Measurements from ENCODE around the gene CRTAP. TPM values are rescaled to one million over a fixed set of nuclear protein-coding genes. Genes with fewer than 3 reads are reported as not detected.

Gene CRTAP
- total RNA-seq, 1 experiment from 2014 or later: 99.3 TPM

DNA sequence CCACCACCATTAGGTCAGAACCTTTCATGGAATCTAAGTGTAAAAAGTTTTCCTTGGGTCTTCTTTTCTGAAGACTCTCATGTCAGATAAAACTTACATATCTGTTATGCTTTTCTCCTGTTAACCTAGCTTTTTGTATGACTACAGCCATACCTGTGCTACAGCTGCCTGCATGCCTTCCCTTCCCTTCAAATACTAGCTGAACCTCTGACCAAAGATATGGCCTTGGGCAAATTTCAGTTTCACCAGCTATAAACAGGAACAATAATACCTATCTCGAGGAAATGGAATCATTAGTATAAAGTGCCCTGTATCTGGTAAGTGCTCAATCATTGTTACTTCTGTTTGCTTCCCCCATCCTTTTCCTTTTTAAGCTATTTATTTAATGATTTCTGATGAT, 41.9 kb upstream of the CRTAP start:
- Histone ChIP-seq H3K27me3 (ENCODE audit: control insufficient read depth, insufficient read depth, low read length) (no peaks in the 10 kb centered on the region), H3K27ac (ENCODE audit: low read length) (no peak overlapping the region), H3K4me1 (ENCODE audit: control insufficient read depth, insufficient read depth, low read length) (no peaks in the 10 kb centered on the region), H3K9me3 (ENCODE audit: control insufficient read depth, insufficient read depth, low read depth, low read length) (no peaks in the 10 kb centered on the region), H3K4me3 (ENCODE audit: low read depth in 2 of 2, low read length in 2 of 2) (no peak overlapping the region), H3K36me3 (ENCODE audit: control insufficient read depth, insufficient read depth, low read length) (no peaks in the 10 kb centered on the region)
- no peak for DNase-seq (ENCODE audit: low read depth, low spot score)
- no peak for ATAC-seq
- POLR2A ChIA-PET: no interaction called here
- CTCF ChIA-PET: no interaction called here
- intact Hi-C loops (cut with micrococcal nuclease; ENCODE audit: unreplicated experiment) (loop anchor here (5.0 kb wide), 1 partner anchor 125 kb away; no protein-coding TSS in a partner anchor), in situ Hi-C loops (cut with HindIII; ENCODE audit: low pct_unique_long_range_greater_than_20kb, low sequenced_read_pairs) (no loop called here)
- TF ChIP-seq SIN3A (IDR thresholded peaks at IDR 0.05; ENCODE audit: borderline replicate concordance, insufficient read depth, low read depth, low read length) (no peak), TCF7L2 (IDR thresholded peaks at IDR 0.05; ENCODE audit: low read depth, low read length) (no peak), POLR2AphosphoS5 (IDR thresholded peaks at IDR 0.05; ENCODE audit: low read depth, low read length) (no peak)
- TF ChIP-seq, protein P1, sequence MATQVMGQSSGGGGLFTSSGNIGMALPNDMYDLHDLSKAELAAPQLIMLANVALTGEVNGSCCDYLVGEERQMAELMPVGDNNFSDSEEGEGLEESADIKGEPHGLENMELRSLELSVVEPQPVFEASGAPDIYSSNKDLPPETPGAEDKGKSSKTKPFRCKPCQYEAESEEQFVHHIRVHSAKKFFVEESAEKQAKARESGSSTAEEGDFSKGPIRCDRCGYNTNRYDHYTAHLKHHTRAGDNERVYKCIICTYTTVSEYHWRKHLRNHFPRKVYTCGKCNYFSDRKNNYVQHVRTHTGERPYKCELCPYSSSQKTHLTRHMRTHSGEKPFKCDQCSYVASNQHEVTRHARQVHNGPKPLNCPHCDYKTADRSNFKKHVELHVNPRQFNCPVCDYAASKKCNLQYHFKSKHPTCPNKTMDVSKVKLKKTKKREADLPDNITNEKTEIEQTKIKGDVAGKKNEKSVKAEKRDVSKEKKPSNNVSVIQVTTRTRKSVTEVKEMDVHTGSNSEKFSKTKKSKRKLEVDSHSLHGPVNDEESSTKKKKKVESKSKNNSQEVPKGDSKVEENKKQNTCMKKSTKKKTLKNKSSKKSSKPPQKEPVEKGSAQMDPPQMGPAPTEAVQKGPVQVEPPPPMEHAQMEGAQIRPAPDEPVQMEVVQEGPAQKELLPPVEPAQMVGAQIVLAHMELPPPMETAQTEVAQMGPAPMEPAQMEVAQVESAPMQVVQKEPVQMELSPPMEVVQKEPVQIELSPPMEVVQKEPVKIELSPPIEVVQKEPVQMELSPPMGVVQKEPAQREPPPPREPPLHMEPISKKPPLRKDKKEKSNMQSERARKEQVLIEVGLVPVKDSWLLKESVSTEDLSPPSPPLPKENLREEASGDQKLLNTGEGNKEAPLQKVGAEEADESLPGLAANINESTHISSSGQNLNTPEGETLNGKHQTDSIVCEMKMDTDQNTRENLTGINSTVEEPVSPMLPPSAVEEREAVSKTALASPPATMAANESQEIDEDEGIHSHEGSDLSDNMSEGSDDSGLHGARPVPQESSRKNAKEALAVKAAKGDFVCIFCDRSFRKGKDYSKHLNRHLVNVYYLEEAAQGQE (IDR thresholded peaks at IDR 0.05; ENCODE audit: insufficient read depth in 1 of 2, low read depth in 2 of 2, low read length in 1 of 2): no peak
- TF ChIP-seq, protein P2, sequence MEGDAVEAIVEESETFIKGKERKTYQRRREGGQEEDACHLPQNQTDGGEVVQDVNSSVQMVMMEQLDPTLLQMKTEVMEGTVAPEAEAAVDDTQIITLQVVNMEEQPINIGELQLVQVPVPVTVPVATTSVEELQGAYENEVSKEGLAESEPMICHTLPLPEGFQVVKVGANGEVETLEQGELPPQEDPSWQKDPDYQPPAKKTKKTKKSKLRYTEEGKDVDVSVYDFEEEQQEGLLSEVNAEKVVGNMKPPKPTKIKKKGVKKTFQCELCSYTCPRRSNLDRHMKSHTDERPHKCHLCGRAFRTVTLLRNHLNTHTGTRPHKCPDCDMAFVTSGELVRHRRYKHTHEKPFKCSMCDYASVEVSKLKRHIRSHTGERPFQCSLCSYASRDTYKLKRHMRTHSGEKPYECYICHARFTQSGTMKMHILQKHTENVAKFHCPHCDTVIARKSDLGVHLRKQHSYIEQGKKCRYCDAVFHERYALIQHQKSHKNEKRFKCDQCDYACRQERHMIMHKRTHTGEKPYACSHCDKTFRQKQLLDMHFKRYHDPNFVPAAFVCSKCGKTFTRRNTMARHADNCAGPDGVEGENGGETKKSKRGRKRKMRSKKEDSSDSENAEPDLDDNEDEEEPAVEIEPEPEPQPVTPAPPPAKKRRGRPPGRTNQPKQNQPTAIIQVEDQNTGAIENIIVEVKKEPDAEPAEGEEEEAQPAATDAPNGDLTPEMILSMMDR (IDR thresholded peaks at IDR 0.05): no peak
- BruUV-seq (replicated peaks): no TSS peak

DNA sequence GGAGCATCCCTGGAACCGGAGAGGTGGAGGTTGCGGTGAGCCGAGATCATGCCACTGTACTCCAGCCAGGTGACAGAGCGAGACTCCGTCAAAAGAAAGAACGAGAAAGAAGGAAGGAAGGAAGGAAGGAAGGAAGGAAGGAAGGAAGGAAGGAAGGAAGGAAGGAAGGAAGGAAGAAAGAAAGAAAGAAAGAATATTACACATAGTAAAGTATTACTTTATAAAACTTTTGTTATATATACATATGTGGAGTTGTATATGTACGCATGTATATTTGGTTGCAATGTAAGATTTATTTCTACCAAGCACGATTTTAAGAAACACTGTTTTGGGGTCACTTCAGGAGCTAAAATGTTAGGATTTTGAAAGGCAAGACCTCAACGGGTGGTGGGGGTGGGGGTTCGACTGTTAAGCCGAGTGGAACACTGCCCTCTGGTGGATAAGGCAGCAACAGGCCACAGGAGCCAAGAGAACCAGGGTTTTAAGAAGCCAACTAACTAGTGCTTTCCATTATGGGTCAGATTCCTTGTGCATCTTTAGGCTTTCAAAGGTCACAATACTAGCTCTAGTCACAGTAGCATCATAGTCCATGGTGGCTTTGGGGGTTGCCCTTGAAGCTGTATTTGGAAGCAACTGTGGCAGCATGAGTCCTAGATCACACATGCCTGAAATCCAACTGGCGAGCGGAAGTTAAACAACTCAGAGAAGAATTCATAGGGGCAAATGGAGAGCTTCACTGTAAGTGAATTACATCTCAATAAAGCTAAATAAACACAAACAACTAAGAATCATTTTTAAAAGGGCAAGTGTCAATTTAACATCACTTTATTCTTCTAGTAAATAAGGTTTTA, 39.4 kb upstream of the CRTAP start:
- Histone ChIP-seq H3K4me1 (ENCODE audit: control insufficient read depth, insufficient read depth, low read length) (no peaks in the 10 kb centered on the region), H3K4me3 (ENCODE audit: low read depth in 2 of 2, low read length in 2 of 2) (no peak overlapping the region), H3K27ac (ENCODE audit: low read length) (no peak overlapping the region), H3K9me3 (ENCODE audit: control insufficient read depth, insufficient read depth, low read depth, low read length) (no peaks in the 10 kb centered on the region), H3K27me3 (ENCODE audit: control insufficient read depth, insufficient read depth, low read length) (no peaks in the 10 kb centered on the region), H3K36me3 (ENCODE audit: control insufficient read depth, insufficient read depth, low read length) (no peaks in the 10 kb centered on the region)
- DNase-seq (ENCODE audit: low read depth, low spot score) (peak; percentile 51), ATAC-seq (peak; percentile 88)
- in situ Hi-C loops (cut with HindIII; ENCODE audit: low pct_unique_long_range_greater_than_20kb, low sequenced_read_pairs): no loop called here
- no TSS peak for BruUV-seq (replicated peaks)
- CTCF ChIA-PET: interaction anchor here (0.6 to 2.5 kb wide), 4 partner anchors 19 to 296 kb away, joined by 3 to 15 read pairs (median 9); no protein-coding TSS in a partner anchor
- no peak for TF ChIP-seq POLR2AphosphoS5 (IDR thresholded peaks at IDR 0.05; ENCODE audit: low read depth, low read length)
- TF ChIP-seq, protein P2 (IDR thresholded peaks at IDR 0.05): peak; percentile 88
- TF ChIP-seq SIN3A (IDR thresholded peaks at IDR 0.05; ENCODE audit: borderline replicate concordance, insufficient read depth, low read depth, low read length): no peak
- TF ChIP-seq, protein P1 (IDR thresholded peaks at IDR 0.05; ENCODE audit: insufficient read depth in 1 of 2, low read depth in 2 of 2, low read length in 1 of 2): no peak
- intact Hi-C loops (cut with micrococcal nuclease; ENCODE audit: unreplicated experiment): loop anchor here (5.0 kb wide), 1 partner anchor 127 kb away; no protein-coding TSS in a partner anchor
- POLR2A ChIA-PET: interaction anchor here (0.6 kb wide), 1 partner anchor 11 kb away, joined by 3 read pairs; no protein-coding TSS in a partner anchor
